ENCODE data around the gene POLR1A.

GRCh38 chr2:86042256-86043168 is 63.2 kb downstream of the POLR1A start:
- TF ChIP-seq CREB1 (CRISPR knock-in tag; IDR thresholded peaks at IDR 0.05) (no peak), NR1H2 (CRISPR knock-in tag; IDR thresholded peaks at IDR 0.05) (no peak), JUN (CRISPR knock-in tag; IDR thresholded peaks at IDR 0.05) (no peak), CTCF (IDR thresholded peaks at IDR 0.05) (no peak), NFYB (CRISPR knock-in tag; conservative IDR thresholded peaks at IDR 0.05; ENCODE audit: low read depth) (no peak), MAX (CRISPR knock-in tag; IDR thresholded peaks at IDR 0.05) (no peak), NR2C2 (CRISPR knock-in tag; IDR thresholded peaks at IDR 0.05) (no peak), SMAD4 (CRISPR knock-in tag; IDR thresholded peaks at IDR 0.05) (no peak), ZNF512 (CRISPR knock-in tag; IDR thresholded peaks at IDR 0.05; ENCODE audit: borderline replicate concordance) (no peak), ATF6 (CRISPR knock-in tag; IDR thresholded peaks at IDR 0.05) (no peak), ZBTB21 (CRISPR knock-in tag; IDR thresholded peaks at IDR 0.05; ENCODE audit: borderline replicate concordance) (no peak), STAT6 (CRISPR knock-in tag; conservative IDR thresholded peaks at IDR 0.05; ENCODE audit: low read depth) (no peak), KAT7 (CRISPR knock-in tag; IDR thresholded peaks at IDR 0.05; ENCODE audit: borderline replicate concordance) (no peak), E2F1 (CRISPR knock-in tag; IDR thresholded peaks at IDR 0.05) (no peak)
